ENCODE results near the gene TRMT112.
A peak's percentile ranks its signal among the peaks of the same experiment; 100 is the strongest.

The TRMT112 gene

DNA sequence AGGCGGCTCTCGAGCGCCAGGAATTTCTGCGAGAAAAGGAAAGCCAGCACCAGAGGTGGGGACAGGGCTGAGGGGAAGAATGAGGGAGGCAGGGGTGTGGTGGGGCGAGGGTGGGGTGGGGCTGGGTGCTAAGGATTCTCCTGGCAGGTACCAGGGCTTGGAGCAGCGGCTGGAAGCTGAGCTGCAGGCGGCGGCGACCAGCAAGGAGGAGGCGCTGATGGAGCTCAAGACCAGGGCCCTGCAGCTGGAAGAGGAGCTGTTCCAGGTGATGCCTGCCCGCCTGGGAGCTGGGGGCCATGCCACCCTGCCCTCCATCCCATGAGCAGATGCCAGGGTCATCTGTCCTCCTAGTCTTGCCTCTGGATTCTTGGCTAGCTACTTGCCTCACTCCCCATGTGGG lies 32.0 kb upstream of the TRMT112 start:
- no peak for DNase-seq

DNA sequence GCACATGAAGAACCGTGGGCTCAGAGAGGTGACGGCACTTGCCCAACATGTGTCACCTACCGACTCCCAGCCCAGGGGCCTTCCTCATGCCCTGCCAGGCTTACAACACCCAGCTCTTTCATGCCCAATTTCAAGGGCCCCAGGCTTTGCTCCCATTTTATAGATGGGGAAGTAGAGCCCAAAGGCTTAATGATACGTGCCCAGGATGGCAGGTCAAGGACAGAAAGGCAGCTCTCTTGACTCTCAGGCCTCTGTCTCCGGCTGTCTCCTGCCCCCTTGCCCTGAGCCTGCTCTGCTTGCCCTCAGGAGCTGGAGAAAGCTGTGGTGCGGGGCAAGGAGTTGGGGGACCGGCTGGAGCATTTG lies 31.6 kb upstream of the TRMT112 start:
- DNase-seq, result no peak

DNA sequence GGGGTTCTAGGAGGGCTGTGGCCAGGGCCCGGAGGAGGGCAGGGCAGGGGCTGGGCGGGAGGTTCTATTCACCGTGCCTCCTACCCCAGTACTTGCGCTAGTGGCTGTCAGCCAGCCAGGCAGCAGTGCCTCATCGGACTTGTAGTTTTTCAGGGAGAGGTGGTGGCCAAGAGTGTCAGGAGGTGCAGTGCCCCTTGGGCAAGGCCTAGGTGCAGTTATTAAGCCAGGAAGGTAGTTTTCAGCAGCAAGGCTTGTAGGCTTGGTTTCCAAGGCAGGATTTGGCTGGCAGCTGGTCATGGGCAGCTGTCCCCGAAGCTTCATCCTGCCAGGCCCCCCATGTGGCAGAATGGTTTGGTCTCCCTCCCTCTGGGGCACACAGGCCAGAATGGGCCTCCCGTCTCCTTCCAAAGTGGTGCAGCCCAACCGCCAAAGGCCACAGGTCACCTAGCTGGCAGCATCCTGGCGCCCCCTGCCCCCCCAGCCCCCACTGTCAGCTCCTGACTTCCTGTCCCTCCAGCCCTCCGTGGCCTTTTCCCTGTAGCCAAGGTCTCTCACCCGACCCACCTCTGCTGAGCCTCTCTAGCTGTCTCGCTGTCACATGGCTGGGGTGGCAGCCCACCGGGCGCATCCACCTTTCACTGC lies 31.1 kb upstream of the TRMT112 start:
- no peak for DNase-seq

GRCh38 chr11:64347193-64347867 lies 30.0 kb upstream of the TRMT112 start:
- DNase-seq, result peak; percentile 80

DNA sequence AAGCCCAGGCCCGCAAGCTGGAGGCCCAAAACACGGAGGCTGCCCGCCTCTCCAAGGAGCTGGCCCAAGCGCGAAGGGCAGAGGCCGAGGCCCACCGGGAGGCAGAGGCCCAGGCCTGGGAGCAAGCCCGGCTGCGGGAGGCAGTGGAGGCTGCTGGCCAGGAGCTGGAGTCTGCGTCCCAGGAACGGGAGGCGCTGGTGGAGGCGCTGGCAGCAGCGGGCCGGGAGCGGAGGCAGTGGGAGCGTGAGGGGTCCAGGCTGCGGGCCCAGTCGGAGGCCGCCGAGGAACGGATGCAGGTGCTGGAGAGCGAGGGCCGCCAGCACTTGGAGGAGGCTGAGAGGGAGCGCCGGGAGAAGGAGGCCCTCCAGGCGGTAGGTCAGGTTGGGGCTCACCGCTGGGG lies 27.4 kb upstream of the TRMT112 start:
- no peak for DNase-seq

- no peak for DNase-seq
These were observed 26.6 kb upstream of the TRMT112 start for GRCh38 chr11:64343767-64344559.

DNA sequence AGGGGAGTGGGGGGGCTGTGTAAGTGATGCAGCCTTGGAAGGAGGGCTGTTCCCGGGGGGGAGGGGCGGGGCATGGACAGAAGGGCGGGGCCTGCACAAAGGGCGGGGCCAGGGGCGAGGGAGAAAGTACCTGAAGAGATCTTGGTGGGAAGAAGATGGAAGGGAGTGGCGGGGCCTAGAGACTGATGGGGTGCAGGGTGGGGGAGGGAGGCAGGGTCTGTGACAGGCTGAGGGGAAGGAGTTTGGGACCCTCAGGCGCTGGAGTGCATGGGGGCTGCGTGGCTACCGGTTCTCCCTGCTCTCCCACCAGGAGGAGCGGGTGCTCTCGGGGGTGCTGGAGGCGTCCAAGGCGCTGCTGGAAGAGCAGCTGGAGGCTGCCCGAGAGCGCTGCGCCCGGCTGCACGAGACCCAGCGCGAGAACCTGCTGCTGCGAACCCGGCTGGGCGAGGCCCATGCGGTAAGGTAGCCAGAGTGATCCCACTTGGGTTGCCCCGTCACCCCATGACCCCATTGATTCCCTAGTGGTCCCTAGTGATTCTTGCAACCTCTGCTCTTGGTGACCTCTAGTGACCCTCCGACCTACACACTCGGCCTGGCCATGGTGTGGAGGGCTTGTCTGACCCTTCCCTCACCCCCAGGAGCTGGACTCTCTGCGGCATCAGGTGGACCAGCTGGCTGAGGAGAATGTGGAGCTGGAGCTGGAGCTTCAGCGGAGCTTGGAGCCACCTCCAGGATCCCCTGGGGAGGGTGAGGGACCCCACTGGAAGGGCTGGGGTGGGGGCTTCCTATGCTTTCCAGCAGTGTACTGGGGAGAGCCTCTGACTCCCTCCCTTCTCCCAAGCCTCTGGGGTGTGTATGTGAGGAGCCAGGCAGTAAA lies 25.7 kb upstream of the TRMT112 start:
- no peak for DNase-seq

DNA sequence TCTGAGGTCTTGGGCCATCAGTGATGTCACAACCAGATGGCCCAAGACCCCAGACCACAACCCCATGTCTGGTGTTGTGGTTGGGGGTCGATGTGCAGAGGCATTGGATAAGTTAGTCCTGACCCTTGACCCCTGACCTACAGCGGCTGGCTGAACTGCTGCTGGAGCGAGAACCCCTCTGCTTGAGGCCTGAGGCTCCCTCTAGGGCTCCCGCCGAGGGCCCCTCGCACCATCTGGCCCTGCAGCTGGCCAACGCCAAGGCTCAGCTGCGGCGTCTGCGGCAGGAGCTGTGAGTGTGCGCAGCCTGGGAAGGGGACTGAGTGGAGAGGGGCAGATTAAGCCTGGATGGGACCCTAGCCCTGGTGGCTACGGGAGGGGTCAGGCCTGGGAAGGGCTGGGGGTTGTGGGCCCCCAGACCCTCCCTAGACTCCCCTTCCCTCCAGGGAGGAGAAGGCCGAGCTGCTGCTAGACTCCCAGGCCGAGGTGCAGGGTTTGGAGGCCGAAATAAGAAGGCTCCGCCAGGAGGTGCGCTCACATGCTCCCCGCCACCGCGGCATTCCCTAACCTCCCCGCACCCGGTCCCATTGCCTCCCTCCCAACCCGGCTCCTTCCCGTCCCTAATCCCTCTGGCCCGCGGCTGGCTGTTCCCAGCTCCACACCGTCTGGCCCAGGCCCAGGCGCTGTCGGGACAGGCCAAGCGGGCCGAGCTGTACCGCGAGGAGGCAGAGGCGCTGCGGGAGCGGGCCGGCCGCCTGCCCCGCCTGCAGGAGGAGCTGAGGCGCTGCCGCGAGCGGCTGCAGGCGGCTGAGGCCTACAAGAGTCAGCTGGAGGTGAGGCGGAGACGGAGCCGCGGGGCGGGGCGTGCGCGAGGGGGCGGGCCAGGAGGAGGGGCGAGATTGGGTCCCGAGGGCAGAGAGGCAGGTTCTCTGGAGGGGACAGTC lies 24.8 kb upstream of the TRMT112 start:
- no peak for DNase-seq

GRCh38 chr11:64341429-64341828 lies 24.1 kb upstream of the TRMT112 start:
- DNase-seq, result no peak

DNA sequence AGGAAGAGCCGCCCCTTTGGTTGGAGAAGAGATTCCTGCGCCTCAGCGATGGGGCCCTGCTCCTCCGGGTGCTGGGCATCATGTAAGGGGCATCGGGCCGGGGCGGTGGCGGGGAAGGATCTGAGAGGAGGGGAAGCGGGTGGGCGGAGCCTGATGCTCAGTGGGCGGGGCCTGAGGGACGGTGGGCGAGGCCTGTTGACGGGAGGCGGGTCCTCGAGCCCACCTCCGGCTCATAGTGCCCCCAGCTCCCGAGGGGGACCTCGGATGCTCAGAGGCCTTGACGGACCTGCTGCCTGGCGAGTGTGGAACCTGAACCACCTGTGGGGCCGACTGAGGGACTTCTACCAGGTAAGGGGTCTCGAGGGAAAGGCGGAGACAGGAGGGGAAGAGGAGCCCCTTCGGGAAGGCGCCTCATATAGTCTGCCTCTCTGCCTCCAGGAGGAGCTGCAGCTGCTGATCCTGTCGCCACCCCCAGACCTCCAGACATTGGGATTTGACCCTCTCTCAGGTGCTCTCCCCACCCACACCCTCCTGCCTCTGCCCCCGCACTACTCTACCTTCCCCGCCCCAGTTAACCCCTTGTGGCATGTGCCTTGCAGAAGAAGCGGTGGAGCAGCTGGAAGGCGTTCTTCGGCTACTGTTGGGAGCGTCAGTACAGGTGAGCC lies 23.4 kb upstream of the TRMT112 start:
- peak; percentile 55 for DNase-seq

DNA sequence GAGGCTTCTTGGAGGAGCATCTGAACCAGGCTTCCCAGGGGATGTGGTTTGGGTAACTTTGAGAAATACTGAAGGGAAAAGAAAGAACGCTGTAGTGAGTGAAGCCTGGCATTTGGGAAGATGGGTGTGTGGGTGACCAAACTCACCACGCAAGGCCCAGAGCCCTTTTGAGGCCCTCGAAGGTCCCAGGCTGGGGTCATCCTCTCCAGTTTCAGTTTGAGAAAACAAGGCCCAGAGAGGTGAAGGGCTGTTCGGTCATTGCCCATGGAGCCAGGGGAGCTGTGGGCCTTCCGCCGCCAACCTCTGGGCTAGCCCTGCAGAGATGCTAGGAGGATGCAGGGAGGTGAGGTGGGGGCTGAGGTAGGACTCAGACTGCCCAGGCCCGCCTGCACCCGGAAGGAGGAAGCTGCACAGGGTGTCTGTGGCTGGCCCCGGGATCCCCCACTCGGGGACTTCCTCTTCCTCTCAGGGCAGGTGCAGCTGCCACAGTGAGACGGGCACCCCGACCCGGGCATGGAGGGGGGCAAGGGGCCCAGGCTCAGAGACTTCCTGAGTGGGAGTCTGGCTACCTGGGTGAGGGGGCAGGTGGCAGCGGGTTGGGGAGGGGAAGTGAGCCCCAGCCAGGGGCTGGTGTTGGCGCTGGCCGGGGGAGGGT lies 22.5 kb upstream of the TRMT112 start, which contains the start of gene CCDC88B:
Gene CCDC88B (plus strand): TSS at position 451 of the 655 bp plus-strand sequence. CDS start 63 bp downstream, at position 514.
- peak; percentile 90 for DNase-seq

GRCh38 chr11:64339286-64339685 lies 21.9 kb upstream of the TRMT112 start:
- DNase-seq, result no peak

GRCh38 chr11:64338716-64339115 lies 21.4 kb upstream of the TRMT112 start:
- no peak for DNase-seq

- no peak for DNase-seq
These were observed 20.3 kb upstream of the TRMT112 start for GRCh38 chr11:64337538-64338249.

- peak; percentile 85 for DNase-seq
These were observed 17.7 kb upstream of the TRMT112 start for GRCh38 chr11:64334764-64335735.

DNA sequence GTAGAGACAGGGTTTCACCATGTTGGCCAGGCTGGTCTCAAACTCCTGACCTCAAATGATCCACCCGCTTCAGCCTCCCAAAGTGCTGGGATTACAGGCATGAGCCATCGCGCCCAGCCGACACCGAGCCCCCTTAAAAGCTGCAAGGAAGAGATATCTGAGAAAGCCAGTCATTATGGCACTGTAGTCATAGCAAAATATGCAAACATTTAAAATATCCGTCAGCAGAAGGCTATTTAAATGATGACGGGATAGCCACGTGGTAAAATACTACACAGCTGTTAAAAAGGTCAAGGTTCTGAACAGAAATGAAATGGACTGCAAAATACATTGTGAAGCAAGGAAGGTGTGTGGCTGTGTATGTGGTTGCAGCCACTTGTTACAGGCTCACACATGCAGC lies 16.2 kb upstream of the TRMT112 start:
- no peak for DNase-seq

GRCh38 chr11:64331569-64332371 lies 14.4 kb upstream of the TRMT112 start:
- DNase-seq, result peak; percentile 92

DNA sequence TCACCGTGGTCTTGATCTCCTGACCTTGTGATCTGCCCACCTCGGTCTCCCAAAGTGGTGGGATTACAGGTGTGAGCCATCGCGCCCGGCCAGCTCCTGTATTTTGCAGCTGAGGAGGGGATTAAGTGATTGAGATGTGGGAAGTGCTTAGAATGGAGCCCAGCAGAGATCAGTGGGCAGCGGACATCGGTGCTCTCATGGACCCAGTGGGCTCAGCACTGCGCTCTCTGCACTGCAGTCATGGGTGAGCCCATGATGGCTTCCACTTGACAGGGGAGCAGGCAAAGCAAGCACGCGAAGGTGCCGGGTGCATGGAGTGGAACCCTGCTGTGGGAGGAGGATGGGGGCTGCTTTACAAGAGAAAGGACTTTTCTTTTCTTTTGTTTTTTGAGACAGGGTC lies 13.5 kb upstream of the TRMT112 start:
- DNase-seq, result no peak
